Muscle layer of colon (tissue), 2 donors: ENCODE measurements around the gene TOB1.
"Not testable (repeated sequence)": the region's sequence is repeated elsewhere in the genome, so short reads cannot be mapped to it uniquely, and the experiment has no call there.

Experiments
- H3K27ac ChIP-seq: one replicate; pipeline ENCODE4 v1.7.0; 2013; ENCODE audit warnings: low read depth, mild to moderate bottlenecking, low read length, moderate library complexity
- H3K27me3 ChIP-seq, 2 donors: one replicate each; pipeline ENCODE4 v1.7.0; 2013; ENCODE audit warnings: low read length in 2 of 2, mild to moderate bottlenecking in 2 of 2; ENCODE audit not compliant: insufficient read depth in 2 of 2, control insufficient read depth in 1 of 2
- H3K36me3 ChIP-seq: one replicate; pipeline ENCODE4 v1.7.0; 2013; ENCODE audit warnings: mild to moderate bottlenecking, low read length; ENCODE audit not compliant: insufficient read depth
- H3K4me1 ChIP-seq: one replicate; pipeline ENCODE4 v1.7.0; 2013; ENCODE audit warnings: mild to moderate bottlenecking, low read length; ENCODE audit not compliant: insufficient read depth
- H3K4me3 ChIP-seq, 2 donors: one replicate each; pipeline ENCODE4 v1.7.0; 2013; ENCODE audit warnings: low read length in 2 of 2, low read depth in 1 of 2, mild to moderate bottlenecking in 1 of 2, moderate library complexity in 1 of 2
- H3K9ac ChIP-seq: one replicate; pipeline ENCODE4 v1.7.0; 2013; ENCODE audit warnings: low read length
- H3K9me3 ChIP-seq: one replicate; pipeline ENCODE4 v1.7.0; 2013; ENCODE audit warnings: mild to moderate bottlenecking, low read length
- donor health status: abdominal sarcoma.
- donor health status: Adenocarcinoma of cecum.

The TOB1 gene

DNA sequence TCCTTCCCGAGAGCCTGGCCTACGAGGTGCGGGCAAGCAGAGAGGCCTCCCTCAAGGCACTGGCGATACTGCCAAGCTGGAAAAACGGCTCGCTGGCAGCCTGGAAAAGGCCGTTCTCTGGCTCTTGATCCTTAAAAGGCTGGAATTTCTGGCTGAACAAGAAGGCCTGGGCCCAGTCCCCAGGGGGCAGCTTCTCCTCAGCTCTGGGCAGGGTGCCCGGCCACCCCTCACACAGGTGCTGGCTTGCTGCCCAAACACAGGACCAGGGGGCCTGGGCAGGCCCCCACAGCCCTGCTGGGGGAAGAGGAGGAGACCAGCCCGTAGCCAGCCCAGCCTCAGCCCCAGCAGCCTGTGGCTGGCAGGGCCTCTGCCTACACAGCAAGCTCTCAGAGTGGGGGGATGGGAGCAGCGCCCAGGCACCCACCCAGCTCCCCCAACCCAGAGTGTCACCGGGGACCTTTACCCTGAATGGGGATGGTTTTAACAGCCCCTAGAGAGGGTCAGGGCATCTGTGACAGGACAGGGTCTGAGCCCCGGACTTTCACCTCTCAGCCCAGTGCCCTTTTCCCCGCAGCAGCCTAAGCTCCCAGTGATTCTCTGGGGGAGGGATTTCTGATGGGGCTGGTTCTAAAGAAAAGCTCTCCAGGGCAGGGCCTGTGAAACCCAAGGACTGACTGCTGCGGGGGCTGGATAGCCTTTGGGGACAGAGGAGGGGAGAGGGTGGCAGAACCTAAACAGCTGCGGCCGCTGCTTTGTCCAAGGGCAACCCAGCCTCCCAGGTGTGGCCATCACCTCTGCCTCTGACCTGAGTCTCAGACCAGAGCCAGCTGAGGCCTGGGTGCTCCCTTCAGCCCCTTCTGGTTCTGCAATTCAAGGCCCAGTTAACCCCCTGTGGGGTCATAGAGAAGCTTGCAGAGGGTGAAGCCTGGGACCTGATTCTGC is 38.6 kb upstream of the TOB1 start:
- Histone ChIP-seq H3K9ac (peak overlapping the region; percentile 69), H3K4me1 (peaks cover 42% of the 10 kb centered on the region), H3K4me3 (no peak overlapping the region), H3K9me3 (no peaks in the 10 kb centered on the region), H3K36me3 (no peaks in the 10 kb centered on the region), H3K27ac (peak overlapping the region; percentile 97), H3K27me3 (no peaks in the 10 kb centered on the region)

GRCh38 chr17:50903604-50904517 is 37.7 kb upstream of the TOB1 start:
- no peaks in the 10 kb centered on the region for H3K27me3 ChIP-seq
- peaks cover 42% of the 10 kb centered on the region for H3K4me1 ChIP-seq
- peak overlapping the region; percentile 69 for H3K9ac ChIP-seq
- H3K36me3 ChIP-seq, result no peaks in the 10 kb centered on the region
- H3K4me3 ChIP-seq, result no peak overlapping the region
- H3K27ac ChIP-seq, result peak overlapping the region; percentile 97
- H3K9me3 ChIP-seq, result no peaks in the 10 kb centered on the region

GRCh38 chr17:50902372-50903353 is 36.5 kb upstream of the TOB1 start:
- no peaks in the 10 kb centered on the region for H3K36me3 ChIP-seq
- no peaks in the 10 kb centered on the region for H3K9me3 ChIP-seq
- peaks cover 42% of the 10 kb centered on the region for H3K4me1 ChIP-seq
- H3K9ac ChIP-seq, result peak overlapping the region; percentile 10
- no peak overlapping the region for H3K4me3 ChIP-seq
- H3K27ac ChIP-seq, result peak overlapping the region; percentile 97
- H3K27me3 ChIP-seq, result no peaks in the 10 kb centered on the region

- Histone ChIP-seq H3K27me3 (no peaks in the 10 kb centered on the region), H3K4me3 (no peak overlapping the region), H3K9ac (no peak overlapping the region), H3K9me3 (no peaks in the 10 kb centered on the region), H3K4me1 (peaks cover 30% of the 10 kb centered on the region), H3K27ac (no peak overlapping the region), H3K36me3 (no peaks in the 10 kb centered on the region)
Observed at GRCh38 chr17:50900383-50900892, 34.3 kb upstream of the TOB1 start.

DNA sequence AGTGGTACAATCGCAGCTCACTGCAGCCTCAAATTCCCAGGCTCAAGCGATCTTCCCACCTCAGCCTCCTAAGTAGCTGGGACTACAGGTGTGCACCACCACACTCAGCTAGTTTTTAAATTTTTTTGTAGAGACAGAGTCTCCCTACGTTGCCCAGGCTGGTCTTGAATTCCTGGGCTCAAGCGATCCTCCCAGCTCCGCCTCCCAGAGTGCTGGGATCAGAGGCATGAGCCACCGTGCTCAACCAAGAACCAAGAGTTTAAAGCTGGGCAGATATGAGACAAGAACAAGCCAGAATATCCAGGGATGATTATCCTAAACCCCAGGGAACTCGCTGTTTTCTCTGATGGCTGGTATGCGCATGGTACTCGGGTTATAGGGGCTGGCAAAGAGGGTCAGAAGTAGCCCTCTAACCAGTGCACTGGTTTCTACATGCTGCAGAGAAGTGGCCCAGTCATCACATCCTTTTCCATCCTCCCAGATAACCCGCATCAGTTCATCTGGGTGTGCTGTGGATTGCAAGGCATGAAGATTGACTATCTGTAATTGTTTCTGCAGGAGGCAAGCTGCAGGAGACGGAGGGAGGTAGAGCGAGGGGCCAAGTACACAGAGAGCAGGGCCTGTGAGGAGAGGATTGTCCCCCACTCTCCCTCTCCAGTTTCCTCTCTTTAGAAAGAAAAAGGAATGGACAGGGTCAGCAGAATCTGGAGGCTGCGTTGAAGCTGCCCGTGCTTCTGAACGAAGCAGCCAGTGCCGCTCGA is 33.6 kb upstream of the TOB1 start:
- Histone ChIP-seq H3K9me3 (no peaks in the 10 kb centered on the region), H3K27me3 (no peaks in the 10 kb centered on the region), H3K4me3 (no peak overlapping the region), H3K4me1 (peaks cover 23% of the 10 kb centered on the region), H3K27ac (no peak overlapping the region), H3K36me3 (no peaks in the 10 kb centered on the region), H3K9ac (no peak overlapping the region)

GRCh38 chr17:50899005-50899460 is 32.9 kb upstream of the TOB1 start:
- no peak overlapping the region for H3K27ac ChIP-seq
- no peak overlapping the region for H3K9ac ChIP-seq
- no peaks in the 10 kb centered on the region for H3K9me3 ChIP-seq
- no peak overlapping the region for H3K4me3 ChIP-seq
- H3K36me3 ChIP-seq, result no peaks in the 10 kb centered on the region
- H3K4me1 ChIP-seq, result peaks cover 18% of the 10 kb centered on the region
- no peaks in the 10 kb centered on the region for H3K27me3 ChIP-seq

DNA sequence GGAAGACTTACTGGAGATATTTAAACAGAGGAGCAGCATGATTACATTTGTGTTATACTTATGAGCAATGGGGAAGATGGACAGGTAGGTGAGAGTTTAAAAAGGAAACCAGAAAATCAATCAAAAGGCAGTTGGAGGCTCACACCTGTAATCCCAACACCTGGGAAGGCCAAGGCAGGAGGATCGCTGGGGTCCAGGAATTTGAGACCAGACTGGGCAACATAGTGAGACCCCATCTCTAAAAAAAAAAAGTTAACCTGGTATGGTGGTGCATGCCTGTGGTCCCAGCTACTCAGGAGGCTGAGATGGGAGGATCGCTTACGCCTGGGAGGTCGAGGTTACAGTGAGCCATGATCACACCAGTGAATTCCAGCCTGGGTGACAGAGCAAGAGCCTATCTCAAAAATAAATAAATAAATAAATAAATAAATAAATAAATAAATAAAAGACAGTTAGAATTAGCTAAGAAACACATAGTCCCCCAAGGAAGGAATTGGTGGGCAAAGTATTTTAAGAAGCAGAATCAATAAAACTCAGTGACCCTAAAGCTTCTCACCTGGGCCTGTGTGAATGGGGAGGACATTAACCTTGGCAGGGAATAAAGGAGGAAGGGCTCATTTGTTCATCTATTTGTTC is 32.3 kb upstream of the TOB1 start:
- H3K27ac ChIP-seq, result no peak overlapping the region
- H3K4me3 ChIP-seq, result no peak overlapping the region
- no peaks in the 10 kb centered on the region for H3K9me3 ChIP-seq
- no peaks in the 10 kb centered on the region for H3K36me3 ChIP-seq
- H3K4me1 ChIP-seq, result peaks cover 12% of the 10 kb centered on the region
- H3K27me3 ChIP-seq, result no peaks in the 10 kb centered on the region
- no peak overlapping the region for H3K9ac ChIP-seq

GRCh38 chr17:50894513-50894912 is 28.4 kb upstream of the TOB1 start:
- not testable (repeated sequence) for H3K4me3 ChIP-seq, H3K27me3 ChIP-seq, H3K27ac ChIP-seq, H3K9ac ChIP-seq, H3K36me3 ChIP-seq, H3K4me1 ChIP-seq, H3K9me3 ChIP-seq

DNA sequence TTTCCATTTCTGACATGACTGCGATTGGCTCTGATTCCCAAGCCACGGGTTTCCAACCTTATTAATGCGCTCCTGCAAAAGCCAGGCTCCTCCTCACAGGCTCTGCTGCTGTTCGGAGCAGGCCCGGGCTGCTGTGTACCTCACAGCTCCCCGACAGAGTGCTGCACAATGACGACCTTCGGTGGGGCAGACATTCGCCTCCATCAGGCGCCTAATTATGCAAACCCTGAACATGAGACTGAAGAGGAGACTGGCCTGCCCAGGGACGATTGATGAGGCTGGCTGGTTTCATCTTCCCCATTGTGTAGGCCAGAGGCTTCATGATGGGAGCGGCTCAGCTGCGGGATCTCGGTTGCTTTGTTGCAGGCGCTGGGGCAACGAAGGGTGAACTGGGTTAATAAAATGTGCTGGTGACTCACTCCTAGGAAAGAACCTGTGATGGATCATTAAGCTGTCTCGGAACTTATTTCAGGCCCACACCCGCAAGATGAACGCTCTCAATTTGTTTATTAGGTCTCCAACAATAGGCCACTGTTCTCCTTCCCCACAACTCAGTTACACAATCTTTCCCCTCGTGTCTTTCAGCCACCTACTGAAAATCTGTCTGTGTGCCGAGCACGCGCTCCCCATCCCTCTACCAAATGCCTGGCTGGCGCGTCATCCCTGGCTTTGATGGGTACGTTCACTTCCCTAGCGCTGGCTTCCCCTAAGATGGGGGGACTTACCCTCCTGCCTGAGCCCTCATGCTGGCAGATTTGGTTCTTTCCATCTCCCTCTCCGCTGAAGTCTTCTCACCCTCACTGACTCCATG is 27.2 kb upstream of the TOB1 start:
- H3K27me3 ChIP-seq, result no peaks in the 10 kb centered on the region
- H3K9me3 ChIP-seq, result no peaks in the 10 kb centered on the region
- peak overlapping the region; percentile 56 for H3K27ac ChIP-seq
- H3K4me3 ChIP-seq, result no peak overlapping the region
- H3K4me1 ChIP-seq, result no peaks in the 10 kb centered on the region
- no peaks in the 10 kb centered on the region for H3K36me3 ChIP-seq
- H3K9ac ChIP-seq, result no peak overlapping the region
